ENCODE data around the gene MFRP. TPM values are rescaled to one million over a fixed set of nuclear protein-coding genes. Genes with fewer than 3 reads are reported as not detected.

Gene MFRP
- polyA plus RNA-seq, 1 of the 3 experiments (the other 2 are of a cell fraction), result not detected

- no peak for TF ChIP-seq GABPA (IDR thresholded peaks at IDR 0.05; ENCODE audit: low read depth)
- TF ChIP-seq TEAD4 (IDR thresholded peaks at IDR 0.05; ENCODE audit: borderline replicate concordance, insufficient read depth), result no peak
Observed at GRCh38 chr11:119377112-119377901, 30.8 kb upstream of the MFRP start (continued).

- peaks cover 4 to 84% of the 10 kb centered on the region in 2 experiments for H3K4me1 ChIP-seq (ENCODE audit: control insufficient read depth in 1 of 2, insufficient read depth in 2 of 2, low read depth in 1 of 2, low read length in 1 of 2)
- peak; percentile 33 for DNase-seq
- H3K4me3 ChIP-seq (ENCODE audit: low read depth in 2 of 2, low read length in 1 of 2), result no peak overlapping the region
- no peaks in the 10 kb centered on the region for H3K36me3 ChIP-seq (replicated peaks in 1 of 2; ENCODE audit: control insufficient read depth in 1 of 2, insufficient read depth in 2 of 2, low read length in 1 of 2)
- H3K9me2 ChIP-seq, result no peaks in the 10 kb centered on the region
- 78% methylated on average over 5 of the region's 11 CpGs for WGBS (ENCODE audit: low lambda C conversion rate)
- H4K20me1 ChIP-seq (ENCODE audit: insufficient read depth), result no peaks in the 10 kb centered on the region
- no peak overlapping the region for H3K4me2 ChIP-seq
- H3K79me2 ChIP-seq (ENCODE audit: insufficient read depth), result no peaks in the 10 kb centered on the region
- no peaks in the 10 kb centered on the region for H3K9me3 ChIP-seq
- ChIA-PET CTCF (interaction anchor here (0.8 to 22.5 kb wide), 8 partner anchors 19 to 158 kb away, joined by 3 to 390 read pairs (median 56); partner anchors contain the start of genes C1QTNF5, MFRP and THY1), POLR2A (interaction anchor here (1.6 kb wide), 1 partner anchor 46 kb away, joined by 5 read pairs; no protein-coding TSS in a partner anchor)
- H3K27ac ChIP-seq (ENCODE audit: low read depth in 2 of 2, low read length in 1 of 2), result peak overlapping the region in 1 of 2 experiments; percentile 98; a peak in 2 of 4 replicates
- H3K27me3 ChIP-seq (ENCODE audit: insufficient read depth), result no peaks in the 10 kb centered on the region
- H2AFZ ChIP-seq (ENCODE audit: low read depth), result no peak overlapping the region
- TF ChIP-seq, protein P1, sequence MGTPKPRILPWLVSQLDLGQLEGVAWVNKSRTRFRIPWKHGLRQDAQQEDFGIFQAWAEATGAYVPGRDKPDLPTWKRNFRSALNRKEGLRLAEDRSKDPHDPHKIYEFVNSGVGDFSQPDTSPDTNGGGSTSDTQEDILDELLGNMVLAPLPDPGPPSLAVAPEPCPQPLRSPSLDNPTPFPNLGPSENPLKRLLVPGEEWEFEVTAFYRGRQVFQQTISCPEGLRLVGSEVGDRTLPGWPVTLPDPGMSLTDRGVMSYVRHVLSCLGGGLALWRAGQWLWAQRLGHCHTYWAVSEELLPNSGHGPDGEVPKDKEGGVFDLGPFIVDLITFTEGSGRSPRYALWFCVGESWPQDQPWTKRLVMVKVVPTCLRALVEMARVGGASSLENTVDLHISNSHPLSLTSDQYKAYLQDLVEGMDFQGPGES (IDR thresholded peaks at IDR 0.05; ENCODE audit: low read depth, low read length), result no peak
- TF ChIP-seq MXI1 (IDR thresholded peaks at IDR 0.05; ENCODE audit: low read depth, low read length) (no peak), FOXJ3 (CRISPR knock-in tag; IDR thresholded peaks at IDR 0.05) (no peak), POLR2AphosphoS5 (IDR thresholded peaks at IDR 0.05; ENCODE audit: low read depth, low read length) (no peak), EZH2phosphoT487 (IDR thresholded peaks at IDR 0.05; ENCODE audit: borderline replicate concordance, low read depth) (no peak), YY1 (IDR thresholded peaks at IDR 0.05; ENCODE audit: low read depth) (no peak), SIN3A (IDR thresholded peaks at IDR 0.05; ENCODE audit: borderline replicate concordance, low read depth, low read length) (no peak), ELF1 (IDR thresholded peaks at IDR 0.05) (no peak), RCOR1 (IDR thresholded peaks at IDR 0.05; ENCODE audit: low read length) (no peak), RFX5 (IDR thresholded peaks at IDR 0.05; ENCODE audit: low read length) (no peak), EP300 (IDR thresholded peaks at IDR 0.05; ENCODE audit: borderline replicate concordance in 1 of 2, low read depth in 1 of 2, low read length in 1 of 2) (no peak), GABPA (IDR thresholded peaks at IDR 0.05; ENCODE audit: low read depth) (no peak), FOSL2 (IDR thresholded peaks at IDR 0.05; ENCODE audit: borderline replicate concordance, low read depth) (no peak)
- TF ChIP-seq, protein P2, sequence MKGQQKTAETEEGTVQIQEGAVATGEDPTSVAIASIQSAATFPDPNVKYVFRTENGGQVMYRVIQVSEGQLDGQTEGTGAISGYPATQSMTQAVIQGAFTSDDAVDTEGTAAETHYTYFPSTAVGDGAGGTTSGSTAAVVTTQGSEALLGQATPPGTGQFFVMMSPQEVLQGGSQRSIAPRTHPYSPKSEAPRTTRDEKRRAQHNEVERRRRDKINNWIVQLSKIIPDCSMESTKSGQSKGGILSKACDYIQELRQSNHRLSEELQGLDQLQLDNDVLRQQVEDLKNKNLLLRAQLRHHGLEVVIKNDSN (IDR thresholded peaks at IDR 0.05; ENCODE audit: borderline replicate concordance, low read depth), result no peak
- TF ChIP-seq, protein P3, sequence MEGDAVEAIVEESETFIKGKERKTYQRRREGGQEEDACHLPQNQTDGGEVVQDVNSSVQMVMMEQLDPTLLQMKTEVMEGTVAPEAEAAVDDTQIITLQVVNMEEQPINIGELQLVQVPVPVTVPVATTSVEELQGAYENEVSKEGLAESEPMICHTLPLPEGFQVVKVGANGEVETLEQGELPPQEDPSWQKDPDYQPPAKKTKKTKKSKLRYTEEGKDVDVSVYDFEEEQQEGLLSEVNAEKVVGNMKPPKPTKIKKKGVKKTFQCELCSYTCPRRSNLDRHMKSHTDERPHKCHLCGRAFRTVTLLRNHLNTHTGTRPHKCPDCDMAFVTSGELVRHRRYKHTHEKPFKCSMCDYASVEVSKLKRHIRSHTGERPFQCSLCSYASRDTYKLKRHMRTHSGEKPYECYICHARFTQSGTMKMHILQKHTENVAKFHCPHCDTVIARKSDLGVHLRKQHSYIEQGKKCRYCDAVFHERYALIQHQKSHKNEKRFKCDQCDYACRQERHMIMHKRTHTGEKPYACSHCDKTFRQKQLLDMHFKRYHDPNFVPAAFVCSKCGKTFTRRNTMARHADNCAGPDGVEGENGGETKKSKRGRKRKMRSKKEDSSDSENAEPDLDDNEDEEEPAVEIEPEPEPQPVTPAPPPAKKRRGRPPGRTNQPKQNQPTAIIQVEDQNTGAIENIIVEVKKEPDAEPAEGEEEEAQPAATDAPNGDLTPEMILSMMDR (IDR thresholded peaks at IDR 0.05), result no peak
- TF ChIP-seq, protein P4, sequence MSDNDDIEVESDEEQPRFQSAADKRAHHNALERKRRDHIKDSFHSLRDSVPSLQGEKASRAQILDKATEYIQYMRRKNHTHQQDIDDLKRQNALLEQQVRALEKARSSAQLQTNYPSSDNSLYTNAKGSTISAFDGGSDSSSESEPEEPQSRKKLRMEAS (IDR thresholded peaks at IDR 0.05; ENCODE audit: low read depth), result no peak
- TF ChIP-seq, protein P5, sequence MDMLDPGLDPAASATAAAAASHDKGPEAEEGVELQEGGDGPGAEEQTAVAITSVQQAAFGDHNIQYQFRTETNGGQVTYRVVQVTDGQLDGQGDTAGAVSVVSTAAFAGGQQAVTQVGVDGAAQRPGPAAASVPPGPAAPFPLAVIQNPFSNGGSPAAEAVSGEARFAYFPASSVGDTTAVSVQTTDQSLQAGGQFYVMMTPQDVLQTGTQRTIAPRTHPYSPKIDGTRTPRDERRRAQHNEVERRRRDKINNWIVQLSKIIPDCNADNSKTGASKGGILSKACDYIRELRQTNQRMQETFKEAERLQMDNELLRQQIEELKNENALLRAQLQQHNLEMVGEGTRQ (IDR thresholded peaks at IDR 0.05; ENCODE audit: borderline replicate concordance, low read depth, low read length), result no peak
- H3K9ac ChIP-seq, result no peak overlapping the region
- H3F3A ChIP-seq (replicated peaks; ENCODE audit: insufficient read depth), result no peaks in the 10 kb centered on the region
Observed at GRCh38 chr11:119376197-119376847, 29.8 kb upstream of the MFRP start.
